Endothelial cell of umbilical vein (primary cell): ENCODE measurements around the gene RPL3. TPM values are rescaled to one million over a fixed set of nuclear protein-coding genes. Genes with fewer than 3 reads are reported as not detected.

ENCODE experiments used
- BruUV-seq: library from RNA; stranded (reverse); fragments of 400-500 nt; replicated peaks from 2 replicates; lab custom pipeline; 2021; lab: Mats Ljungman, UMichigan
- CTCF ChIA-PET: fragments of 300-600, 350-600 bp; sonication (Branson Sonifier 250); formaldehyde crosslinking; loops from one replicate; lab custom pipeline; 2021; ENCODE audit warnings: antibody characterized with exemption, inconsistent platforms; lab: Charles Lee
- POLR2A ChIA-PET: fragments of 300-600, 350-600 bp; sonication (Branson Sonifier 250); formaldehyde crosslinking; loops from one replicate; lab custom pipeline; 2021; ENCODE audit warnings: antibody characterized with exemption, inconsistent platforms; lab: Charles Lee
- DNase-seq: peaks from one replicate; pipeline ENCODE4 v3.0.0-alpha.2; 2011; ENCODE audit warnings: low read depth, low spot score
- FAIRE-seq: peaks from 2 replicates; lab custom pipeline; 2011; peaks lifted over from hg19 to GRCh38; lab: Jason Lieb, UNC
- H2AFZ ChIP-seq: 2 replicates; pipeline ENCODE4 v1.6.0; 2012; ENCODE audit warnings: low read depth, low read length, control low read depth, inconsistent platforms
- H3K27ac ChIP-seq: 2 replicates; pipeline ENCODE4 v1.5.1; 2011; ENCODE audit warnings: low read depth, mild to moderate bottlenecking, control low read depth, low read length, moderate library complexity; ENCODE audit not compliant: insufficient read depth
- H3K27me3 ChIP-seq, 2 experiments: 2 replicates each; pipeline versions ENCODE4 v1.6.0 to v1.6.1; 2011; ENCODE audit warnings: low read length in 2 of 2, mixed read lengths in 1 of 2; ENCODE audit not compliant: control insufficient read depth in 2 of 2, insufficient read depth in 2 of 2
- H3K36me3 ChIP-seq, 2 experiments: 2 replicates in 1 of 2; 3 replicates in 1 of 2; pipeline ENCODE4 v1.5.1; 2011; ENCODE audit warnings: low read length in 2 of 2, mild to moderate bottlenecking in 1 of 2, moderate library complexity in 1 of 2; ENCODE audit not compliant: control insufficient read depth in 2 of 2, insufficient read depth in 2 of 2; ENCODE audit errors: extremely low read depth in 1 of 2
- H3K4me1 ChIP-seq: 3 replicates; pipeline ENCODE4 v1.5.1; 2011; ENCODE audit warnings: mild to moderate bottlenecking, low read length; ENCODE audit not compliant: control insufficient read depth, insufficient read depth; ENCODE audit errors: extremely low read depth
- H3K4me2 ChIP-seq: 2 replicates; pipeline ENCODE4 v1.6.1; 2011; ENCODE audit warnings: low read length, control low read depth, mixed read lengths; ENCODE audit not compliant: insufficient read depth
- H3K4me3 ChIP-seq, 3 experiments: fragments of 200-600 bp in 1 of 3; sonication (generic), shearing (Covaris generic) in 1 of 3; replicated peaks in 1 of 3; 2 replicates each; pipeline ENCODE4 v1.5.1; 2011 to 2016; ENCODE audit warnings: control low read depth in 3 of 3, low read length in 3 of 3, mild to moderate bottlenecking in 2 of 3, inconsistent platforms in 1 of 3, low read depth in 1 of 3, moderate library complexity in 1 of 3; ENCODE audit not compliant: insufficient read depth in 1 of 3
- H3K79me2 ChIP-seq: 2 replicates; pipeline ENCODE4 v1.6.0; 2012; ENCODE audit warnings: low read length, inconsistent platforms; ENCODE audit not compliant: control insufficient read depth, insufficient read depth
- H3K9ac ChIP-seq: replicated peaks from 2 replicates; pipeline ENCODE3; 2011; ENCODE audit warnings: low read length, control low read depth; ENCODE audit not compliant: insufficient read depth; ENCODE audit errors: extremely low read depth
- H3K9me1 ChIP-seq: replicated peaks from 3 replicates; pipeline ENCODE4 v1.6.0; 2011; ENCODE audit warnings: mild to moderate bottlenecking, low read length; ENCODE audit not compliant: control insufficient read depth, insufficient read depth; ENCODE audit errors: extremely low read depth
- H3K9me3 ChIP-seq: replicated peaks from 2 replicates; pipeline ENCODE4 v1.5.1; 2012; ENCODE audit warnings: low read length, inconsistent platforms; ENCODE audit not compliant: control insufficient read depth, insufficient read depth
- H4K20me1 ChIP-seq: replicated peaks from 2 replicates; pipeline ENCODE3; 2011; ENCODE audit warnings: mild to moderate bottlenecking, low read length; ENCODE audit not compliant: control insufficient read depth, insufficient read depth; ENCODE audit errors: extremely low read depth
- EZH2 ChIP-seq: IDR thresholded peaks from 2 replicates; pipeline ENCODE4 v1.6.1; 2012; ENCODE audit warnings: borderline replicate concordance, low read depth, mild to moderate bottlenecking, moderate library complexity, low read length, inconsistent platforms; ENCODE audit not compliant: severe bottlenecking
- FOS ChIP-seq: IDR thresholded peaks from 2 replicates; pipeline ENCODE4 v1.6.1; 2011; ENCODE audit warnings: mild to moderate bottlenecking, low read length, moderate library complexity, borderline replicate concordance; ENCODE audit not compliant: insufficient read depth
- JUN ChIP-seq: IDR thresholded peaks from 2 replicates; pipeline ENCODE4 v1.6.1; 2011; ENCODE audit warnings: borderline replicate concordance, low read depth; ENCODE audit not compliant: insufficient read length, insufficient read depth
- MYC ChIP-seq: IDR thresholded peaks from one replicate; pipeline ENCODE4 v1.6.1; 2011; ENCODE audit warnings: mild to moderate bottlenecking, low read depth, low read length
- POLR2A ChIP-seq: IDR thresholded peaks from 2 replicates; pipeline ENCODE4 v1.6.1; 2012; ENCODE audit warnings: low read depth, mild to moderate bottlenecking, control low read depth, low read length
- POLR2AphosphoS5 ChIP-seq: IDR thresholded peaks from 2 replicates; pipeline ENCODE4 v1.6.1; 2012; ENCODE audit warnings: low read depth, mild to moderate bottlenecking, control low read depth, low read length, moderate library complexity; ENCODE audit not compliant: insufficient read depth
- dilution Hi-C: fragments of 300-500 bp; cut with MboI; formaldehyde crosslinking; loops from one replicate; pipeline ENCODE4 v1.15.0; 2019; ENCODE audit warnings: low sequenced_read_pairs; ENCODE audit not compliant: extremely low pct_ligation_motif_present
- intact Hi-C: fragments of 100-400 bp; cut with micrococcal nuclease; formaldehyde crosslinking; loops from one replicate; pipeline ENCODE4 v1.10.0; 2022
- polyA plus RNA-seq, 4 experiments: library from polyadenylated mRNA; depleted of rRNA in 3 of 4; stranded (reverse) in 3 of 4; unstranded in 1 of 4; fragments of >200 nt; gene quantifications; 2 replicates each; pipeline versions ENCODE4 v1.2.1 to v1.2.3, GENCODE V29; 2011 to 2012; ENCODE audit warnings: missing spikeins in 1 of 4
- total RNA-seq: library from RNA; stranded (reverse); gene quantifications from 2 replicates; pipeline ENCODE4 v1.2.3, GENCODE V29; 2021
- TF ChIP-seq, protein P1 (sequence below), 2 donors: IDR thresholded peaks; 1 replicate in 1 of 2; 2 replicates in 1 of 2; pipeline ENCODE4 v1.5.1; 2011; ENCODE audit warnings: low read length in 2 of 2, mild to moderate bottlenecking in 2 of 2, moderate library complexity in 2 of 2, control low read depth in 1 of 2, inconsistent platforms in 1 of 2, low read depth in 1 of 2; ENCODE audit not compliant: insufficient read depth in 1 of 2; ENCODE audit errors: extremely low read depth in 1 of 2
- TF ChIP-seq, protein P2 (sequence below): IDR thresholded peaks from 2 replicates; pipeline ENCODE4 v1.6.1; 2011; ENCODE audit not compliant: insufficient read depth, insufficient read length

Gene RPL3
- total and polyA plus RNA-seq, 2 donors (not counting 3 experiments of a cell fraction or from before 2014, with no cell fraction given), result 1,954 to 4,065 TPM

DNA sequence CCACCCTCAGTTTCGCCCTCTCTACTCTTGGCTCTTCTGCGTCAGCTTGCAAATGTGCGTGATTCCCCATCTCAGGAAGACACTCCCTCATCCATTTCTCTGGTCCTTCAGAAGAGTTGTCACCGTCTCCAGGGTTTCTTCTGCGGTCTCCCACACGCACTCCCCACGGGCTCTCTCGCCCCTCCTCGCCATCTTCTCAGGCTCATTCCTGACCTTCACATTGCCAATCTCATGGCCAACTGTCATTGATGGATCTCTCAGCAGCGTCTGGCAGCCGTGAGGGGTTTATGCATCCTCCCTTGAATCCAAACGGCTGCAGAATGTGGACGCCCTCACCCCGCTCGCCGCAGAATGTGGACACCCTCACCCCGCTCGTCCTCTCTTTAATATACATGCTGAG is 40.8 kb upstream of the RPL3 start:
- DNase-seq, result no peak
- FAIRE-seq, result no peak
- no TSS peak for BruUV-seq
- Histone ChIP-seq H3K79me2 (no peaks in the 10 kb centered on the region), H2AFZ (no peak overlapping the region), H3K4me1 (no peaks in the 10 kb centered on the region), H3K4me2 (no peak overlapping the region), H3K9me3 (no peaks in the 10 kb centered on the region), H4K20me1 (no peaks in the 10 kb centered on the region), H3K27ac (no peak overlapping the region), H3K27me3 (no peaks in the 10 kb centered on the region), H3K9ac (no peak overlapping the region), H3K4me3 (no peak overlapping the region), H3K36me3 (no peaks in the 10 kb centered on the region), H3K9me1 (no peaks in the 10 kb centered on the region)
- TF ChIP-seq POLR2AphosphoS5 (no peak), JUN (no peak), EZH2 (no peak), FOS (no peak), POLR2A (no peak), MYC (no peak)
- TF ChIP-seq, protein P1, sequence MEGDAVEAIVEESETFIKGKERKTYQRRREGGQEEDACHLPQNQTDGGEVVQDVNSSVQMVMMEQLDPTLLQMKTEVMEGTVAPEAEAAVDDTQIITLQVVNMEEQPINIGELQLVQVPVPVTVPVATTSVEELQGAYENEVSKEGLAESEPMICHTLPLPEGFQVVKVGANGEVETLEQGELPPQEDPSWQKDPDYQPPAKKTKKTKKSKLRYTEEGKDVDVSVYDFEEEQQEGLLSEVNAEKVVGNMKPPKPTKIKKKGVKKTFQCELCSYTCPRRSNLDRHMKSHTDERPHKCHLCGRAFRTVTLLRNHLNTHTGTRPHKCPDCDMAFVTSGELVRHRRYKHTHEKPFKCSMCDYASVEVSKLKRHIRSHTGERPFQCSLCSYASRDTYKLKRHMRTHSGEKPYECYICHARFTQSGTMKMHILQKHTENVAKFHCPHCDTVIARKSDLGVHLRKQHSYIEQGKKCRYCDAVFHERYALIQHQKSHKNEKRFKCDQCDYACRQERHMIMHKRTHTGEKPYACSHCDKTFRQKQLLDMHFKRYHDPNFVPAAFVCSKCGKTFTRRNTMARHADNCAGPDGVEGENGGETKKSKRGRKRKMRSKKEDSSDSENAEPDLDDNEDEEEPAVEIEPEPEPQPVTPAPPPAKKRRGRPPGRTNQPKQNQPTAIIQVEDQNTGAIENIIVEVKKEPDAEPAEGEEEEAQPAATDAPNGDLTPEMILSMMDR (IDR thresholded peaks at IDR 0.05; ENCODE audit: extremely low read depth in 1 of 2, insufficient read depth in 1 of 2, low read depth in 1 of 2, low read length in 2 of 2), result no peak
- TF ChIP-seq, protein P2, sequence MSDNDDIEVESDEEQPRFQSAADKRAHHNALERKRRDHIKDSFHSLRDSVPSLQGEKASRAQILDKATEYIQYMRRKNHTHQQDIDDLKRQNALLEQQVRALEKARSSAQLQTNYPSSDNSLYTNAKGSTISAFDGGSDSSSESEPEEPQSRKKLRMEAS, result no peak
- CTCF ChIA-PET, result no interaction called here
- POLR2A ChIA-PET, result no interaction called here
- dilution Hi-C loops, result no loop called here
- intact Hi-C loops, result no loop called here
